ENCODE data around the gene TSC2.
"Not testable (repeated sequence)": the region's sequence is repeated elsewhere in the genome, so short reads cannot be mapped to it uniquely, and the experiment has no call there.

TSC2 gene

GRCh38 chr16:2106211-2106610 lies 58.4 kb downstream of the TSC2 start:
- DNase-seq (ENCODE audit: low spot score): not testable (repeated sequence)

- DNase-seq (ENCODE audit: low spot score): not testable (repeated sequence)
These were observed 59.5 kb downstream of the TSC2 start for GRCh38 chr16:2107121-2107790.

GRCh38 chr16:2107791-2108125 lies 60.0 kb downstream of the TSC2 start:
- DNase-seq (ENCODE audit: low spot score): not testable (repeated sequence)

DNA sequence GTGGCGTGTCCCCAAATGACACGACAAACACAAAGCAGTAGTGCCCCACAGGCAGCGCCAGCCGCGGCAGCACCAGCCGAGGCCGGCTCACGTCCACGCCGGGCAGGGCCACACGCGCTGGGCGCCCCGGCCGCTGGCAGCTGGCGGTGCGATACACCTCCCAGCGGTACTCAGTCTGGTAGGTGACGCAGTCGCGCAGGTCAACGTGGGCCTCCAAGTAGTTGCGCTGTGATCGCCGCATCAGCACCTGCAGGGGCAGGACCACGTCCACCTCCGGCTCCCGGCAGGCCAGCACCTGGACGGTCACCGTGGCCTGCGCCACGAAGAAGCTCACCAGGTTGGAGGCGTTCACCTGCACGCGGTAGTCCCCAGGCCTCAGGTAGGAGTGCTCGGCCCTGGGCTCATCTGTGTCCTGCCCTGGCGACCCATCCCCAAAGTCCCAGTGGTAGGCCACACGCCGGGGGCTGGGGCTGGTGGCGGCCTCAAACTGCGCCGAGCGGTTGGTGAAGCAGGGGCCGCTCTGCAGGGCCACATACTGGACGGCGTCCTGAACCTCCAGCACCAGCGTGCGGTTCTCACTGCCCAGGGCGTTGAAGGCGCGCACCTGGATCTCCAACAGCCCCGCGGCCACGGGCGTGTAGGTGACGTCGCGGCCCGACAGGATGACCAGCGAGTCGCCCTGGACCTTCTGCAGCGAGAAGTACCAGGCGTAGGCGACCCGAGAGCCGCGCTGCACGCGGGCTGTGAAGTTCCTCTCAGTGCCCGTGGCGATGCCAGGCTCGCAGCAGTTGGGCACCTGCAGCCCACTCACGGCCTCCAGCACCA lies 60.9 kb downstream of the TSC2 start:
- not testable (repeated sequence) for DNase-seq (ENCODE audit: low spot score)

DNA sequence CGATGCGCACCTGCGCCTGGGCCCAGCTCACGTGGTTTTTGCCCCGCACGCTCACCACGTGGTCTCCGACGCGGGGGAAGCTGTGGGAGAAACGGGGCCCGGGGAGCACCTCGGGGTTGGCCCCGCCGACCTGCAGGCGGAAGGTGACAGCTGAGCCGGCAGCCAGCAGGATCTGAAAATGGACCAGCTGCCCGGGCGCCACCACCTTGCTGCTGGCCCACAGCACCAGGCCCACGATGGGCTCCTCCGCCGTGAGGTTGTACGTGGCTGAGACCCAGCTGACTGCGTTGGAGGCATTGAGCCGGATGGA lies 61.4 kb downstream of the TSC2 start:
- not testable (repeated sequence) for DNase-seq (ENCODE audit: low spot score)

DNA sequence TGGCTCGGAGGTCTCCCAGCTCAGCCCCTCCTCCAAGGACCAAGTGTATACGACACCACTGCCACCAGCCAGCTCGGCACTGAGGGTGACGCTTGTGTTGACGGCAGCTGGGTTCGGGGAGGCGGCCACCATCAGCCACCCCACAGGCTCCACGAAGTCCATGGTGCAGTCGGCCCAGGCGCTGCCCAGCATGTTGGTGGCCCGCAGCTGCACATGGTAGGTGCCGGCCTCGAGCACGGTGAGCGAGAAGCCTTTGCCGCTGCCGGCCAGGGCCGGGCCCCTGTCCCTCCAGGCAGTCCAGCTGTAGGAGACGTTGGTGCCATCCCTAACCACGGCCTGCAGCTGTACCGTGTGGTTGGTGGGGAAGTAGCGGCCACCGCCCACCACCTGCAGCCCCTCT lies 62.1 kb downstream of the TSC2 start:
- not testable (repeated sequence) for DNase-seq (ENCODE audit: low spot score)

- DNase-seq (ENCODE audit: low spot score): not testable (repeated sequence)
These were observed 62.7 kb downstream of the TSC2 start for GRCh38 chr16:2110332-2111008.

DNA sequence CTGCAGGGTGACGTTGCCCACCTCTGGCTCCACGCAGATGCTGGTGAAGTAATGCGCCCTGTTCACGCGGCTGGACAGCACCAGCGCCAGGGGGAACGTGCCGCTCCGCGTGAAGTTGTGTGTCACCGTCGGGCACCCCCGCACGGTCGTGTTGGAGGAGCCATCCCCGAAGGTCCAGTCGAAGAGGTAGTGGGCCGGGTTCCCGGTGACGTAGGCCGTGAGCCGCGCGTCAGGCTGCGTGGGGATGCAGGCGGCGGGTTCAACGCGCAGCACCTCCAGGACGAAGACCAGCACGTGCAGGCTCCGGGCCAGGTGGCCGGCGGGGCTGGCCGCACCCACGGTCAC lies 63.2 kb downstream of the TSC2 start:
- DNase-seq (ENCODE audit: low spot score): not testable (repeated sequence)

DNA sequence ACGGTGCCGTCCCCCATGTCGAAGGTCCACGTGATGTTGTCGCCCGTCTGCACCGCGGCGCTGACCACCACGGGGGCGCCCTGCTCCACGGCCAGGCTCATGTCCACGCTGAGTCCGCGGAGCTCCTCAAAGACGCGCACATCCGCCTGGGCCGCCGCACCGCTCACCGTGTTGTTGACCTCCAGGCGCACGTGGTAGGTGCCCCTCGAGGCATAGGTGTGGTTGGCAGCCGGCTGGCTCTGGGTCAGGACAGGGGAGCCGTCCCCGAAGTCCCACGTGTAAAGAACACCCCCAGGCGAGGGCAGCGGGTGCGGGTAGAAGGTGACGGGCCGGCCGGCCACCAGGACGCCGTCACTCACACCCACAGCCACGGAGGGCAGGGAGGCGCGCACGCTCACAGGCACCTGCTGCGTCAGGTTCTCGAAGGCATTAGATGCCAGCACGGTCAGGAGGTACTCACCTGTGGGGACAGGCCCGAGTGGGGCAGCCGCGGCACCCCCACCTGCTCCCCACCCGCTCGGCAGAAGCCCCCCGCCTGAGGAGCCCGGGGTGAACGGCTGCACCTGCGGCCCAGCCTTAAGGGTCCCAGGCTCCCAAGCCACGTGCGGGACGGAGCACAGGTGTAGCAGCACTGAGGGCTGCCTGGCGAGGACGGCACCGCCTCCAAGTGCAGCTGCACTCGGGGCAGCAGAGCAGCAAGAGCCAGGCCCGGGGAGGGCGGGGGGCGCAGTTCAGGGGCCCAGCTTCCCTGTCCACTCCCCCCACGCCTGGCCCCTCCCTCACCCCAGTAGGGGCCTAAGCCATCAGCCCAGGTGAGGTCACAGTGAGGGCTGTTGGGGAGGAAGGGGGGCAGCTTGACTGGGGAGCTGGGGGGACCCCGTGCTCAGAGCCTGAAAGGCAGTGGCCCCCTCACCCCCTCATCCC lies 63.9 kb downstream of the TSC2 start:
- DNase-seq (ENCODE audit: low spot score): not testable (repeated sequence)

DNA sequence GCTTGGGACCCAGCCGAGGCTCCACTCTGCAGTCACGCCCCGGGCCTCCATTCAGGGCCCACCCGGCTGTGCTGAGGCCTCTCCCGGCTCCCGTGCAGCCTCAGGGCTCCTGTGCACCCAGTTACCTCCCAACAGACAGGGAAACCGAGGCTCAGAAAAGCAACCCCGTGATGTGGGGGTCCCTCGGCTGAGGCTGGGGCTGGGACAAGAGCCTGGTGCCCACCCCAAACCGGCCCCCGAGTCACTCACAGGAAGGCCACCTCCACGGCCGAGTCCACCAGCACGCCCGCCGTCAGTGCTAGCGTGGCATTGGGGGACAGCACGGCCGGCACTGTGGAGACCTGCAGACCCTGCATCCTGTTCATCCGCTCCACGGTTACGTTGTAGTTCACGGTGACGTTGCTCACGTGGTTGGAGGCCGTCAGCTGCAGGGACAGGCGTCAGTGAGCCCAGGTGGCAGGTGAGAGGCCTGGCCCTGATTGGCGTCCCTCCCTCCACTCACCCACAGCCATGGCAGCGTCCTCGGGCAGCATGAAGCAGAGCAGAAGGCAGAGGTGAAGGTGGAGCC lies 64.8 kb downstream of the TSC2 start:
- not testable (repeated sequence) for DNase-seq (ENCODE audit: low spot score)

DNA sequence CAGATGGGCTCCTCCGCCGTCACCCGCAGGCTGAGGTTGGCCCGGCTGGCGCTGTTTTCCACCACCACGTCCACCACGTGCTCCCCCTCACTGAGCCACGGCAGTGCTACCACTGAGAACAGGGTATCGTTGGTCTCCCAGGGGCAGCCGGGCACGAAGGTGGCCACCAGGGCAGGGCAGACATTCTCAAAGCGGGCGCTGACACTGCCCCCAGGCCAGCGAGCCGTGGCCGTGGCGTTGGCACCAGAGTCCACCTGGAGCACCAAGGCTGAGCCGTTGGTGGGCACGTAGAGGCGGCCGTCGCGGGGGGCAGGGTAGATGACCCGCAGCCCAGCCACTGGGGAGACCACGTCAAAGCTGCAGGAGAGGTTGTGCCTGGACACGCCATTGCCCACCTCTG lies 66.4 kb downstream of the TSC2 start:
- not testable (repeated sequence) for DNase-seq (ENCODE audit: low spot score)

DNA sequence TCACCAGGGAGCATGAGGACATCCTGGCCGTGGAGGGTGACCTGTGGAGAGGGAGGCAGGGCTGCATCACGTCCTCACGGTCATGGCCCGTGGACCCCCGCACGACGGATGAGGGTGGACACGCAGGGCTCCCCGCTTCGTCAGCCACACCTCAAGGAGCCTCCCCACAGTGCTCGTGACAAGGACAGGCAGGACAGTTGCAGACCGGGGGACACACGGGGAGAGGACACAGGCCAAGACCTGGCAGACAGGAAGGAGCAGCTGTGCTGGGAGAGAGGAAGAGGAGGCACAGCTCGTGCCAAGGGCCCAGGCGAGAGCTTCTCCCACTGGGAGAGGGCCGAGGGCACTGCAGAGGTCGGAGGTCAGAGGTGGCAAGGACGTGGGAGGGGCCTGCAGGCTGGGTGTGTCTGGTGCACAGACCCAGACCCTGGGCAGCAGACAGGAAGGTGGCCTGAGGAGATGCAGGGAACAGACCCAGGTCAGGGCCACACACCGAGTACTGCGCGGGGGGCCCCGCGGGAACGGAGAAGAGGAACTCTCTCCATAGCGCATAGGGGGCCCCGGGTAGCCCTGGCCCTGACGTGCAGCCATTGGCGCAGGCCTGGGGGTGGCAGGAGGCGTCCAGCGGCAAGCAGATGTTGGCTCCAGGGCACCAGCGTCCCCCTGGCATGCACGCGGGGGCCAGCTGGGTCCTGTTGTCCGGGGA lies 67.3 kb downstream of the TSC2 start:
- not testable (repeated sequence) for DNase-seq (ENCODE audit: low spot score)

DNA sequence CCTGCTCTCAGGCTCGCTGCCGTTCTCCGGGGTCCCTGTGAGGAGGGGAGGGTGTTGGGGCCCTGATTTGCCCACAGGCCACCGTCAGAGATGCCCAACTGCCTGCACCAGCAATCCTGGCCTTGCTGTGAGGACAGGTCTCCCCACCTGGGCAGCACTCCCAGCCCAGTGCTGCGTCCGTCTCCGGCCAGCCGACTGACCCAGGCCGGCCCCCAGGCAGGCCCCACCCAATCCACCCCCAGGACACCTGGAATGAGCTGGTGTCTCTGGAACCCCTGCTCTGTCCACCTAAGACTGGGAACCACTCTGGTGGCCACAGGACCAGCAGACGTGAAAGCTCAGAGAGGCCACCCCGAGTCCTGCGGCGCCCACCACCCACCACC lies 67.8 kb downstream of the TSC2 start:
- no peak for DNase-seq (ENCODE audit: low spot score)

GRCh38 chr16:2116428-2116827 lies 68.6 kb downstream of the TSC2 start:
- not testable (repeated sequence) for DNase-seq (ENCODE audit: low spot score)

DNA sequence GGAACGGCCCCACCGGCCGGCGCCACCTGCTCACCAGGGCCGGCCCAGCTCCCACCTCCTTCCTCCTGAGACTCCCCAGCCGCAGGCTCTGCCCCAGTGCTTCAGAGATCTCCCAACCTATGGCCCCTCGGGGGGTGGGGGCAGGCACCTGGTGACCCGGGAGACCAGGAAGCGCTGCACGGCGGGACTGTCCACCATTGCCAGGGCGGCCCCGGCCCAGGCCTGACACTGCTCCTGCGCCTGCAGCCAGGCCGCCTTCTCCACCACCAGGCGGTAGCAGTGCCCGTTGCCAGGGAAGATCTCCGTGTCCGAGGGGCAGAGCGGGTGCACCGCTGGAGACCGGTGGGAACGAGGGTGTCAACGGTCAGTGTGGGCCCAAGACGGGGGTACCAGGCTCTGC lies 69.6 kb downstream of the TSC2 start:
- not testable (repeated sequence) for DNase-seq (ENCODE audit: low spot score)

- DNase-seq (ENCODE audit: low spot score): not testable (repeated sequence)
These were observed 70.4 kb downstream of the TSC2 start for GRCh38 chr16:2117960-2118722.

GRCh38 chr16:2121325-2121724 lies 73.5 kb downstream of the TSC2 start:
- peak; percentile 29 for DNase-seq (ENCODE audit: low spot score)

- DNase-seq (ENCODE audit: low spot score): no peak
These were observed 74.1 kb downstream of the TSC2 start for GRCh38 chr16:2121853-2122252.

GRCh38 chr16:2122429-2122828 lies 74.6 kb downstream of the TSC2 start:
- no peak for DNase-seq (ENCODE audit: low spot score)

DNA sequence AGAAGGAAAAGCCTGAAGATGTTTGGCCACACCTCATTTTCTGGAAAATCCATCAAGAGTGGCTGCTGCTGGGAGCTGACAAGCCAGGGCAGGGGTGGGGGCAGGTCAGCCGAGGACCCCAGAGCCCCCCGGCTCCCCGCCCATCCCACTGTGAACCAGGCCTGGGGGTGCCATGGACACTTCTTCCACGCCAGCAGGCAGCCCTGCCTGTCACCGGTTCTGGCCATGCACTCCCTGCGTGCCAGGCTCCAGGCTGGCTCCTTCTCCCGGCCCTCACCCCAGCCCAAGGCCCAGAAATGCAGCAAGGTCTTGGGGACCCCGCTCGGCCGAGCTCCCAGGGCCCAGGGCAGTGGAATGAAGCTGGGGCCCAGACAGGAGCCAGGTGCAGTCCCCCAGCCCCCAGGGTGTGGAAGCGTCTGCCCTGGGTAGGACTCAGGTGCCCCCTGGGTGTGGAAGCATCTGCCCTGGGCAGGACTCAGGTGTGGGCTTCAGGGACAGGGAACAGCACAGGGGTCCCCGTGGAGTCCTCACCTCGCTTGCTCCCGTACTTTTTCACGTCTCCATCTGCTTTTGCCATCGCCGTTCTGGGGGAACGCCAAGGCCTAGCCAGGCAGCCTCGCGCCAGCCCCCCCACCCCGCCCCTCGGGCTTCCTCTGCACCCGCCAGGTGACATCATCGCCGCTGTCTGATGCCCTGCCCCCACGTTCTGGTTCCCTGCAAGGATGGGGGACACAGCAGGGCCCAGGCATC lies 75.3 kb downstream of the TSC2 start:
- DNase-seq (ENCODE audit: low spot score): not testable (repeated sequence)
